ENCODE measurements around the gene B3GALT6.

The B3GALT6 gene

GRCh38 chr1:1256956-1257871 lies 25.2 kb downstream of the B3GALT6 start:
- in situ Hi-C loops (cut with MboI; ENCODE audit: low sequenced_read_pairs, unreplicated experiment), result loop anchor here (25.0 kb wide), 1 partner anchor 370 kb away; no protein-coding TSS in a partner anchor
- TF ChIP-seq CTCF (IDR thresholded peaks at IDR 0.05; ENCODE audit: borderline replicate concordance, control extremely low read depth, extremely low read depth, insufficient read depth, missing control alignments), result no peak
- DNase-seq (ENCODE audit: low spot score), result no peak

- TF ChIP-seq CTCF (IDR thresholded peaks at IDR 0.05; ENCODE audit: borderline replicate concordance, control extremely low read depth, extremely low read depth, insufficient read depth, missing control alignments), result no peak
- no peak for DNase-seq (ENCODE audit: low spot score)
- in situ Hi-C loops (cut with MboI; ENCODE audit: low sequenced_read_pairs, unreplicated experiment), result loop anchor here (25.0 kb wide), 1 partner anchor 372 kb away; no protein-coding TSS in a partner anchor
These were observed 27.1 kb downstream of the B3GALT6 start for GRCh38 chr1:1259119-1259488.

- no peak for DNase-seq (ENCODE audit: low spot score)
- no peak for TF ChIP-seq CTCF (IDR thresholded peaks at IDR 0.05; ENCODE audit: borderline replicate concordance, control extremely low read depth, extremely low read depth, insufficient read depth, missing control alignments)
- in situ Hi-C loops (cut with MboI; ENCODE audit: low sequenced_read_pairs, unreplicated experiment), result loop anchor here (25.0 kb wide), 1 partner anchor 372 kb away; no protein-coding TSS in a partner anchor
These were observed 27.5 kb downstream of the B3GALT6 start for GRCh38 chr1:1259540-1259939.

- no peak for TF ChIP-seq CTCF (IDR thresholded peaks at IDR 0.05; ENCODE audit: borderline replicate concordance, control extremely low read depth, extremely low read depth, insufficient read depth, missing control alignments)
- DNase-seq (ENCODE audit: low spot score), result no peak
- in situ Hi-C loops (cut with MboI; ENCODE audit: low sequenced_read_pairs, unreplicated experiment), result loop anchor here (25.0 kb wide), 1 partner anchor 373 kb away; no protein-coding TSS in a partner anchor
These were observed 28.0 kb downstream of the B3GALT6 start for GRCh38 chr1:1259951-1260600.

- TF ChIP-seq CTCF (IDR thresholded peaks at IDR 0.05; ENCODE audit: borderline replicate concordance, control extremely low read depth, extremely low read depth, insufficient read depth, missing control alignments), result no peak
- DNase-seq (ENCODE audit: low spot score), result no peak
- in situ Hi-C loops (cut with MboI; ENCODE audit: low sequenced_read_pairs, unreplicated experiment), result loop anchor here (25.0 kb wide), 1 partner anchor 374 kb away; no protein-coding TSS in a partner anchor
These were observed 29.0 kb downstream of the B3GALT6 start for GRCh38 chr1:1260843-1261560.

GRCh38 chr1:1262071-1262470 lies 30.0 kb downstream of the B3GALT6 start:
- in situ Hi-C loops (cut with MboI; ENCODE audit: low sequenced_read_pairs, unreplicated experiment), result loop anchor here (25.0 kb wide), 1 partner anchor 375 kb away; no protein-coding TSS in a partner anchor
- no peak for DNase-seq (ENCODE audit: low spot score)
- TF ChIP-seq CTCF (IDR thresholded peaks at IDR 0.05; ENCODE audit: borderline replicate concordance, control extremely low read depth, extremely low read depth, insufficient read depth, missing control alignments), result no peak
